T-helper 2 cell treated with Interferon-gamma antibody and Interleukin-4, amounts not matched to agents 5 μg/mL and 100 μg/mL, for 36 hours (primary cell): ENCODE measurements around the gene ZFYVE28.

Experiments used
- DNase-seq: peaks from one replicate; pipeline ENCODE4 v3.0.0; 2021; ENCODE audit warnings: low spot score
- H3K27ac Mint-ChIP-seq: one replicate; pipeline ENCODE4 v1.8.0; 2021; ENCODE audit warnings: mild to moderate bottlenecking, mixed read lengths
- H3K27me3 Mint-ChIP-seq: one replicate; pipeline ENCODE4 v1.8.0; 2021; ENCODE audit warnings: low read depth, mixed read lengths
- H3K36me3 Mint-ChIP-seq: one replicate; pipeline ENCODE4 v1.8.0; 2021; ENCODE audit warnings: low read depth, mixed read lengths
- H3K4me1 Mint-ChIP-seq: one replicate; pipeline ENCODE4 v1.8.0; 2021; ENCODE audit warnings: low read depth, mixed read lengths
- H3K4me3 Mint-ChIP-seq: one replicate; pipeline ENCODE4 v1.8.0; 2022; ENCODE audit warnings: mild to moderate bottlenecking, moderate library complexity, mixed read lengths
- H3K9me3 Mint-ChIP-seq: one replicate; pipeline ENCODE4 v1.8.0; 2021; ENCODE audit warnings: mixed read lengths

Gene ZFYVE28

GRCh38 chr4:2362266-2363055 lies 56.0 kb downstream of the ZFYVE28 start:
- H3K27me3 Mint-ChIP-seq, result no peaks in the 10 kb centered on the region
- no peaks in the 10 kb centered on the region for H3K4me1 Mint-ChIP-seq
- H3K4me3 Mint-ChIP-seq, result no peak overlapping the region
- H3K9me3 Mint-ChIP-seq, result no peaks in the 10 kb centered on the region
- no peak for DNase-seq
- no peaks in the 10 kb centered on the region for H3K36me3 Mint-ChIP-seq
- H3K27ac Mint-ChIP-seq, result no peak overlapping the region

GRCh38 chr4:2361366-2362265 lies 56.8 kb downstream of the ZFYVE28 start:
- Mint-ChIP-seq H3K4me1 (no peaks in the 10 kb centered on the region), H3K4me3 (no peak overlapping the region), H3K27ac (no peak overlapping the region), H3K27me3 (no peaks in the 10 kb centered on the region), H3K36me3 (no peaks in the 10 kb centered on the region), H3K9me3 (no peaks in the 10 kb centered on the region)
- no peak for DNase-seq

DNA sequence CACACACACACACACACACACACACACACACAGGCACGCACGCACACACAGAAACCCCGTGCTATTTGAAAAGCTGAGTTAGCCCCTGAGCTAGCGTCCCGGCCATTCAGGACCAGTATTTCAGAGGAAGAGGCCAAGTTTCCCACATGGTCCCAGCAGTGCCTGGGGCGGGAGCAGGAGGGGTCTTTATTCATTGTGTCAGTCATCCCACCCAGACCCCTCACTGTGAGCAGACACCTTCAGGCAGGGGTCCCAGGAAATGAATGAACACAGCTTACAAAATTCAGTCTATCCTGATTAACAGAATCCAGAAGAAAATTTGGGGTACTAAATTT lies 58.1 kb downstream of the ZFYVE28 start:
- no peak overlapping the region for H3K4me3 Mint-ChIP-seq
- no peaks in the 10 kb centered on the region for H3K9me3 Mint-ChIP-seq
- no peaks in the 10 kb centered on the region for H3K27me3 Mint-ChIP-seq
- H3K27ac Mint-ChIP-seq, result no peak overlapping the region
- H3K36me3 Mint-ChIP-seq, result no peaks in the 10 kb centered on the region
- no peak for DNase-seq
- no peaks in the 10 kb centered on the region for H3K4me1 Mint-ChIP-seq

GRCh38 chr4:2359591-2360395 lies 58.7 kb downstream of the ZFYVE28 start:
- H3K36me3 Mint-ChIP-seq, result no peaks in the 10 kb centered on the region
- no peak for DNase-seq
- no peak overlapping the region for H3K4me3 Mint-ChIP-seq
- no peak overlapping the region for H3K27ac Mint-ChIP-seq
- no peaks in the 10 kb centered on the region for H3K27me3 Mint-ChIP-seq
- peaks cover 1% of the 10 kb centered on the region for H3K4me1 Mint-ChIP-seq
- H3K9me3 Mint-ChIP-seq, result no peaks in the 10 kb centered on the region

GRCh38 chr4:2357821-2358745 lies 60.4 kb downstream of the ZFYVE28 start:
- Mint-ChIP-seq H3K4me3 (no peak overlapping the region), H3K36me3 (no peaks in the 10 kb centered on the region), H3K9me3 (no peaks in the 10 kb centered on the region), H3K27me3 (no peaks in the 10 kb centered on the region), H3K27ac (no peak overlapping the region), H3K4me1 (peaks cover 3% of the 10 kb centered on the region)
- DNase-seq, result no peak

DNA sequence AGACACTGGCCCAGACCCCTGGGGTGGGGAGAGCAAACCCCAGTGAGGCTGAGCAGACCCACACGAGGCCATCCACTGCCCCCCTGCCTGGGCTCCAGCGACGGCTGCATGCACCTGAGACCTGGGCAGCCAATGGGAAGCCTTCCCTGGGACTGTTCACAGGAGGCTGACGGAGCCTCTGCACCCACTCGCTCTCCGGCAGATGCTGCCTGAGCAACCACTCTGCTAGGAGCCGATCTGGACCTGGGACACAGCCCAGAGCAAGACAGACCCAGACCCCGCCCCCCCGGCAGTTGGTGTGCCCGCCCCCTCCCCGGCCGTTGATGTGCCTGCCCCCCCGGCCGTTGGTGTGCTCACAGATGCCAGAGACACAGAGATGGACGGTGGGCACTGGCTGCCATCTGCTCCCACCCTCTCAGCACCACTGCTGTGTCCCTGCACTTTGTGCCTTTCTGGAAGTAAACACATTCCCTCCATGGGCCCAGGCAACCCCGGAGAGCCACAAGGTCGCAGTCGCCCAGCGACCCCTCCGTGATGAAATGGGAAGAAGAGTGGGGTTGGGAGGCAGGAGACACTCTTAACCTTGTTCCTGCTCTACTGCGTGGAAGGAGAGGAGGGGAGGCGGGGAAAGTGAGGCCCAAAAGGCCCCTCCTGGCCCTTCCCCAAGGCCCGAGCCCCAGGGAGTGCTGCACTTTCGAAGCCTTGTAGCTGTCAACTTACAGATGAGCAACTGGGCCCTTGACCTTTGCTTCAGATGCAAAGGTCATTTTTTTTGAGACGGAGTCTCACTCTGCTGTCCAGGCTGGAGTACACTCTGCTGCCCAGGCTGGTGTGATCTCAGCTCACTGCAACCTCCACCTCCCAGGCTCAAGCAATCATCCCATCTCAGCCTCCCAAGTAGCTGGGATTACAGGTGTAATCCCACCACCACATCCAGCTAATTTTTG lies 62.0 kb downstream of the ZFYVE28 start:
- H3K36me3 Mint-ChIP-seq, result no peaks in the 10 kb centered on the region
- peaks cover 3% of the 10 kb centered on the region for H3K4me1 Mint-ChIP-seq
- H3K27ac Mint-ChIP-seq, result no peak overlapping the region
- H3K9me3 Mint-ChIP-seq, result no peaks in the 10 kb centered on the region
- no peaks in the 10 kb centered on the region for H3K27me3 Mint-ChIP-seq
- no peak for DNase-seq
- no peak overlapping the region for H3K4me3 Mint-ChIP-seq

DNA sequence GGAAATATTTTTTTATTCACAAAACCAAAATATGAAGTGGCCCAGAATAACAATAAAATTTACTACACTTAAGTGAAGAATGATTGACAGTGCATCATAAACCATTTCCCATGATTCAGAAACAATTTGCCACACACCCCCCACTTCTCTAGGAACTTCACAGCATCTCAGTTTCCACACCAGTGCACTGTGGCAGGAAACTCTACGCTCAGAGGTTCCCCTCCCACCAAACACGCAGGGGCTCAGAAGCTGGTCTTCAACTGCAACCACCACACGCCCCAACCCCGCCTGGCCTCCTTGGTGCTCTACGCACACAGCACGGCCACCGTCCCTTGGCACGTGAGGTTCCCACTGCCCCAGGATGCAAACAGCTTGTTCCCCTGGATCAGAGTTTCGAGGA lies 63.7 kb downstream of the ZFYVE28 start:
- Mint-ChIP-seq H3K9me3 (no peaks in the 10 kb centered on the region), H3K36me3 (no peaks in the 10 kb centered on the region), H3K27me3 (no peaks in the 10 kb centered on the region), H3K4me1 (peaks cover 3% of the 10 kb centered on the region), H3K27ac (no peak overlapping the region), H3K4me3 (no peak overlapping the region)
- DNase-seq, result no peak

GRCh38 chr4:2354118-2354517 lies 64.3 kb downstream of the ZFYVE28 start:
- H3K4me1 Mint-ChIP-seq, result peaks cover 3% of the 10 kb centered on the region
- no peaks in the 10 kb centered on the region for H3K36me3 Mint-ChIP-seq
- H3K4me3 Mint-ChIP-seq, result no peak overlapping the region
- H3K27ac Mint-ChIP-seq, result no peak overlapping the region
- no peak for DNase-seq
- no peaks in the 10 kb centered on the region for H3K9me3 Mint-ChIP-seq
- H3K27me3 Mint-ChIP-seq, result no peaks in the 10 kb centered on the region

- Mint-ChIP-seq H3K4me3 (no peak overlapping the region), H3K4me1 (peaks cover 3% of the 10 kb centered on the region), H3K9me3 (no peaks in the 10 kb centered on the region), H3K27ac (no peak overlapping the region), H3K27me3 (peaks cover 4% of the 10 kb centered on the region), H3K36me3 (no peaks in the 10 kb centered on the region)
- DNase-seq, result no peak
Observed at GRCh38 chr4:2353222-2354107, 65.0 kb downstream of the ZFYVE28 start.

GRCh38 chr4:2352729-2353221 lies 65.7 kb downstream of the ZFYVE28 start:
- Mint-ChIP-seq H3K4me1 (peaks cover 3% of the 10 kb centered on the region), H3K27me3 (peaks cover 4% of the 10 kb centered on the region), H3K36me3 (no peaks in the 10 kb centered on the region), H3K27ac (no peak overlapping the region), H3K4me3 (no peak overlapping the region), H3K9me3 (no peaks in the 10 kb centered on the region)
- no peak for DNase-seq

DNA sequence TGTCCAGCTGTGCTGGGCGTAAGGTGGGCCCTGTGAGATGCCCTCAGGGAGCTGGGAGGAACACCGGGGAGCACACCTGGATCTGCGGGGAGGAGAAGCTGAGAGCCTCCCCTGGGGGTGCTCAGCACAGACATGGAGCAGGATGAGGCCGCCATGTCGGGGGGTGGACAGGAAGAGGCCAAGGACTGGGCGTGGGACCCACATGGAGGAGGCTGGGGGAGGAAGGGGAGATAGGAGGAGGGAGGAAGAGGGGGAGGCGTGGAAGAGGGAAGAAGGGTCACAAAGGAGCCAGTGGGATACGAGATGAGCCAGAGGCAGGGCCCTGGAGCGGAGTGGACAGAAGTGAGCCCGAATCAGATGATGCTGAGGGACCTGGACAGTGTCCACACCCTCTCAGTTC lies 66.3 kb downstream of the ZFYVE28 start:
- no peak overlapping the region for H3K4me3 Mint-ChIP-seq
- no peak for DNase-seq
- H3K27me3 Mint-ChIP-seq, result peaks cover 4% of the 10 kb centered on the region
- no peak overlapping the region for H3K27ac Mint-ChIP-seq
- H3K36me3 Mint-ChIP-seq, result no peaks in the 10 kb centered on the region
- peaks cover 3% of the 10 kb centered on the region for H3K4me1 Mint-ChIP-seq
- H3K9me3 Mint-ChIP-seq, result peaks cover 1% of the 10 kb centered on the region
